IMR-90 (cell line): ENCODE results near the gene MAML3. TPM values are rescaled to one million over a fixed set of nuclear protein-coding genes. Genes with fewer than 3 reads are reported as not detected.

ENCODE experiments used
- ATAC-seq: fragments of 200-7000 bp; cut with Tn5 transposase; 2 replicates; pipeline ENCODE4 v1.9.1; 2020; ENCODE audit warnings: low read depth, mild to moderate bottlenecking, moderate library complexity
- BruUV-seq: library from RNA; stranded (reverse); fragments of 400-500 nt; replicated peaks from 2 replicates; lab custom pipeline; 2021; lab: Mats Ljungman, UMichigan
- CTCF ChIA-PET: fragments of 300-600 bp; formaldehyde crosslinking; extraction: SDS; loops from one replicate; lab custom pipeline; 2021; ENCODE audit warnings: antibody characterized with exemption; lab: Yijun Ruan, JAX
- POLR2A ChIA-PET: fragments of 300-600 bp; sonication (Branson Sonifier 250); formaldehyde crosslinking; loops from one replicate; lab custom pipeline; 2022; ENCODE audit warnings: antibody characterized with exemption; ENCODE audit not compliant: unreplicated experiment; lab: Charles Lee
- DNase-seq: peaks from one replicate; pipeline ENCODE4 v3.0.0; 2013
- H2AFZ ChIP-seq: replicated peaks from 2 replicates; pipeline ENCODE3; 2013; ENCODE audit warnings: low read length, mild to moderate bottlenecking; ENCODE audit not compliant: poor library complexity
- H2AK5ac ChIP-seq: 2 replicates; pipeline ENCODE4 v1.6.1; 2013; ENCODE audit warnings: low read depth, low read length, inconsistent platforms
- H2AK9ac ChIP-seq: replicated peaks from 2 replicates; pipeline ENCODE3; 2013; ENCODE audit warnings: mild to moderate bottlenecking, low read depth, low read length, moderate library complexity; ENCODE audit not compliant: poor library complexity
- H2BK120ac ChIP-seq: 2 replicates; pipeline ENCODE4 v1.6.1; 2013; ENCODE audit warnings: low read depth, low read length, inconsistent platforms
- H2BK15ac ChIP-seq: 3 replicates; pipeline ENCODE4 v1.6.1; 2013; ENCODE audit warnings: low read depth, low read length, inconsistent platforms
- H2BK20ac ChIP-seq: 2 replicates; pipeline ENCODE4 v1.6.1; 2013; ENCODE audit warnings: low read depth, mild to moderate bottlenecking, inconsistent platforms, low read length, moderate library complexity
- H2BK5ac ChIP-seq: 2 replicates; pipeline ENCODE4 v1.6.1; 2013; ENCODE audit warnings: mild to moderate bottlenecking, low read depth, low read length, inconsistent platforms; ENCODE audit not compliant: poor library complexity, severe bottlenecking
- H3K14ac ChIP-seq: replicated peaks from 2 replicates; pipeline ENCODE4 v1.6.1; 2013; ENCODE audit warnings: low read depth, low read length, inconsistent platforms
- H3K18ac ChIP-seq: 2 replicates; pipeline ENCODE4 v1.6.1; 2013; ENCODE audit warnings: low read depth, low read length, control low read depth
- H3K23ac ChIP-seq: 2 replicates; pipeline ENCODE4 v1.6.1; 2013; ENCODE audit warnings: low read depth, low read length, inconsistent platforms
- H3K27ac ChIP-seq: 2 replicates; pipeline ENCODE4 v1.5.1; 2013; ENCODE audit warnings: mild to moderate bottlenecking, control low read depth, low read length; ENCODE audit not compliant: insufficient read depth
- H3K27me3 ChIP-seq: 2 replicates; pipeline ENCODE4 v1.6.1; 2013; ENCODE audit warnings: low read length; ENCODE audit not compliant: control insufficient read depth, insufficient read depth
- H3K36me3 ChIP-seq: 2 replicates; pipeline ENCODE4 v1.6.1; 2013; ENCODE audit warnings: low read length, mixed read lengths; ENCODE audit not compliant: control insufficient read depth, insufficient read depth
- H3K4ac ChIP-seq: 2 replicates; pipeline ENCODE4 v1.6.1; 2013; ENCODE audit warnings: low read depth, low read length, inconsistent platforms
- H3K4me1 ChIP-seq: 2 replicates; pipeline ENCODE4 v1.6.1; 2013; ENCODE audit warnings: low read length, mixed read lengths; ENCODE audit not compliant: control insufficient read depth, insufficient read depth
- H3K4me2 ChIP-seq: 2 replicates; pipeline ENCODE4 v1.6.1; 2013; ENCODE audit warnings: low read depth, mild to moderate bottlenecking, control low read depth, low read length, moderate library complexity
- H3K4me3 ChIP-seq: 2 replicates; pipeline ENCODE4 v1.5.1; 2013; ENCODE audit warnings: low read depth, mild to moderate bottlenecking, control low read depth, low read length, moderate library complexity; ENCODE audit not compliant: insufficient read depth
- H3K56ac ChIP-seq: 2 replicates; pipeline ENCODE4 v1.6.1; 2013; ENCODE audit warnings: low read length, inconsistent platforms; ENCODE audit not compliant: insufficient read depth; ENCODE audit errors: extremely low read depth
- H3K79me1 ChIP-seq, 2 experiments: 2 replicates each; pipeline ENCODE4 v1.6.1; 2013; ENCODE audit warnings: low read length in 2 of 2, inconsistent platforms in 1 of 2, low read depth in 1 of 2
- H3K9ac ChIP-seq: 2 replicates; pipeline ENCODE4 v1.6.1; 2013; ENCODE audit warnings: low read depth, low read length, control low read depth
- H3K9me1 ChIP-seq: 2 replicates; pipeline ENCODE4 v1.6.1; 2013; ENCODE audit warnings: low read length, inconsistent platforms; ENCODE audit not compliant: insufficient read depth
- H3K9me3 ChIP-seq: 2 replicates; pipeline ENCODE4 v1.6.1; 2013; ENCODE audit warnings: low read length; ENCODE audit not compliant: control insufficient read depth, insufficient read depth
- H4K20me1 ChIP-seq: 2 replicates; pipeline ENCODE4 v1.6.1; 2013; ENCODE audit warnings: low read length, inconsistent platforms; ENCODE audit not compliant: insufficient read depth
- H4K5ac ChIP-seq: 2 replicates; pipeline ENCODE4 v1.6.1; 2013; ENCODE audit warnings: mild to moderate bottlenecking, low read depth, low read length, control low read depth
- H4K8ac ChIP-seq, 2 experiments: 2 replicates each; pipeline ENCODE4 v1.6.1; 2013; ENCODE audit warnings: low read depth in 2 of 2, low read length in 2 of 2, control low read depth in 1 of 2, inconsistent platforms in 1 of 2
- H4K91ac ChIP-seq: 2 replicates; pipeline ENCODE4 v1.6.1; 2013; ENCODE audit warnings: low read depth, low read length, inconsistent platforms; ENCODE audit not compliant: insufficient read depth
- MAZ ChIP-seq: IDR thresholded peaks from 2 replicates; pipeline ENCODE4 v1.6.1; 2012; ENCODE audit warnings: low read depth, mild to moderate bottlenecking, low read length, improper control_type of control experiment, moderate library complexity, borderline replicate concordance
- RFX5 ChIP-seq: IDR thresholded peaks from 2 replicates; pipeline ENCODE4 v1.8.0; 2012; ENCODE audit warnings: low read depth, mild to moderate bottlenecking, low read length, moderate library complexity
- WGBS, 2 experiments: methylation state at CpG; one replicate each; pipeline versions ENCODE4 v1.1.5 to v1.1.7; 2013; ENCODE audit warnings: missing lambda C conversion rate in 2 of 2; ENCODE audit not compliant: insufficient read length in 1 of 2; ENCODE audit errors: extremely low coverage in 2 of 2; 5-methylcytosine and 5-hydroxymethylcytosine counted together
- dilution Hi-C: fragments of 300-500 bp; cut with HindIII; formaldehyde crosslinking; loops from one replicate; pipeline ENCODE4 v1.14.3; 2018; ENCODE audit warnings: low sequenced_read_pairs; ENCODE audit not compliant: unreplicated experiment
- in situ Hi-C: fragments of 300-500 bp; cut with MboI; formaldehyde crosslinking; loops from 3 replicates; pipeline ENCODE4 v1.14.3; 2019; ENCODE audit warnings: low sequenced_read_pairs, inconsistent platforms, mixed read lengths
- intact Hi-C: fragments of 100-400 bp; cut with micrococcal nuclease; formaldehyde crosslinking; loops from 2 replicates; pipeline ENCODE4 v1.10.0; 2022
- polyA plus RNA-seq, 3 experiments: library from polyadenylated mRNA; depleted of rRNA; stranded (reverse); fragments of >200 nt; gene quantifications; 2 replicates each; pipeline ENCODE4 v1.2.3, GENCODE V29; 2012; ENCODE audit warnings: low replicate concordance in 1 of 3
- total RNA-seq: library from RNA; depleted of rRNA; stranded (reverse); fragments of >200 nt; gene quantifications from 2 replicates; pipeline ENCODE4 v1.2.3, GENCODE V29; 2012

Gene MAML3
- total and polyA plus RNA-seq, 2 of the 4 experiments (the other 2 are of a cell fraction): 0.90 to 1.7 TPM

- Histone ChIP-seq H3K18ac (peak overlapping the region; percentile 77), H3K27me3 (no peaks in the 10 kb centered on the region), H2AFZ (peak overlapping the region; percentile 78), H3K4me1 (peaks cover 51% of the 10 kb centered on the region), H4K8ac (peak overlapping the region; percentile 72 to 81), H3K56ac (peak overlapping the region; percentile 79; the same call in 1 of the 2 replicates), H2BK5ac (peak overlapping the region; percentile 78), H2BK15ac (peak overlapping the region; percentile 68), H3K27ac (peak overlapping the region; percentile 76), H2BK20ac (peak overlapping the region; percentile 84), H3K14ac (peak overlapping the region; percentile 94), H3K9ac (peak overlapping the region; percentile 11; the same call in 1 of the 2 replicates), H3K9me3 (no peaks in the 10 kb centered on the region), H4K20me1 (no peaks in the 10 kb centered on the region), H3K9me1 (peaks cover 38% of the 10 kb centered on the region), H3K4me2 (peak overlapping the region; percentile 34; the same call in 1 of the 2 replicates), H2BK120ac (peak overlapping the region; percentile 80), H4K5ac (peak overlapping the region; percentile 68), H3K36me3 (no peaks in the 10 kb centered on the region), H3K23ac (peak overlapping the region; percentile 91), H4K91ac (peak overlapping the region; percentile 74), H2AK9ac (peak overlapping the region; percentile 2), H3K79me1 (peaks cover 19 to 77% of the 10 kb centered on the region in 2 experiments), H3K4me3 (no peak overlapping the region), H3K4ac (peak overlapping the region; percentile 81), H2AK5ac (peak overlapping the region; percentile 88)
- 0 out of 2 replicates have a peak, but pooled peaks have one; percentile 19 for TF ChIP-seq MAZ
- TF ChIP-seq RFX5: no peak
- CTCF ChIA-PET: interaction anchor here (0.6 to 0.7 kb wide), 2 partner anchors 12 to 177 kb away, joined by 3 read pairs; no protein-coding TSS in a partner anchor
- dilution Hi-C loops (no loop called here), intact Hi-C loops (loop anchor here (5.0 kb wide), 1 partner anchor 38 kb away; no protein-coding TSS in a partner anchor), in situ Hi-C loops (no loop called here)
- POLR2A ChIA-PET: no interaction called here
- 24% methylated on average over 7 of the region's 17 CpGs; no CpG with 5 or more reads in 1 of the 2 experiments for WGBS, 2 experiments
- DNase-seq (peak; percentile 73), ATAC-seq (peak; percentile 21; the same call in 1 of the 2 replicates)
- no TSS peak for BruUV-seq
Observed at GRCh38 chr4:140094438-140095420, 59.3 kb downstream of the MAML3 start.
